HG03095 (cell line): ENCODE measurements around the gene ERN1.

Experiments
- ATAC-seq: cut with Tn5 transposase; IDR thresholded peaks from one replicate; pipeline ENCODE4 v1.9.1; 2021; ENCODE audit warnings: moderate library complexity; ENCODE audit not compliant: unreplicated experiment

ERN1 gene

DNA sequence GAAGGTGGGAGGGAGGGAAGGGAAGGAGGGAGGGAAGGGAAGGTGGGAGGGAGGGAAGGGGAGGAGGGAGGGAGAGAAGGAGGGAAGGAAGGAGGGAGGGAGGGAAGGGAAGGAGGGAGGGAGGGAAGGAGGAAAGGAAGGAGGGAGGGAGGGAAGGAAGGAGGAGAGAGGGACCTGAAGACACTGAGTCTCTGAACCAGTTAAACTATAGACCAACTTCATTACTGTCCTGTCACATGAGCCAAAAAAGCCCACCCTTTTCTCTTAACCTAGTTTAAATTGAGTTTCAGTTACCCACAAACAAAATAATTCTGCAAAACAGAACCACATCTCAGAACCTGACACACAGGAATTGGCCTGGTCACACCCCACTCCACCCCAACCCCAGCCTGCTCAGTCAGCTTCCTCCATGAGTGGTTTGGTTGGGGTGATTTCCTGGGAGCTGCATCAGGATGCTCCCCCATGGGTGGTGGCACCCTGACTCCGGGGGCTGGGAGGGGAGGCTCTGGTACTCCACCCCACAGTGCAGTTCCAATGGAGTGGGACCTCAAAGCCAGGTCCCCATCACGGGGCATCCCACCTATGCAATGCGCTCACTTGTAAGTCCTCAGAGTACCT, 136.5 kb downstream of the ERN1 start:
- no peak for ATAC-seq

DNA sequence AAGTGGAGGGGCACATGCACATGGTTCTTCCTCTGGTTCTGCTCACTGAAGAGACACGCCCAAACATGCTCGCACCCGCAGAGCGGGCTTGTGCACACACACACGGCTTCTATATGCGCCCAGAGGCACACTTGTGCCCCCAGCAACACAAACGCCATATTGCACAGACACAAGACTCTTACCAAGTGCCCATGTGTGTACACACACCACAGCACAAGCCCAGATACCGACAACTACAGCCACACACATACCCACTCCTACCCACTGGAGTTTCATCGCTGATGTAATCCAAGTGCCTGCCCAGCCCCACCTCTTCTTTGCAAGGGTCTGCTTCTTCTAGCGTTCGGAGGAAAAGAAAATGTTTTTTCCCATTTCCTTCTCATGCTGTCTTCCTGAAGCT, 138.3 kb downstream of the ERN1 start:
- no peak for ATAC-seq

DNA sequence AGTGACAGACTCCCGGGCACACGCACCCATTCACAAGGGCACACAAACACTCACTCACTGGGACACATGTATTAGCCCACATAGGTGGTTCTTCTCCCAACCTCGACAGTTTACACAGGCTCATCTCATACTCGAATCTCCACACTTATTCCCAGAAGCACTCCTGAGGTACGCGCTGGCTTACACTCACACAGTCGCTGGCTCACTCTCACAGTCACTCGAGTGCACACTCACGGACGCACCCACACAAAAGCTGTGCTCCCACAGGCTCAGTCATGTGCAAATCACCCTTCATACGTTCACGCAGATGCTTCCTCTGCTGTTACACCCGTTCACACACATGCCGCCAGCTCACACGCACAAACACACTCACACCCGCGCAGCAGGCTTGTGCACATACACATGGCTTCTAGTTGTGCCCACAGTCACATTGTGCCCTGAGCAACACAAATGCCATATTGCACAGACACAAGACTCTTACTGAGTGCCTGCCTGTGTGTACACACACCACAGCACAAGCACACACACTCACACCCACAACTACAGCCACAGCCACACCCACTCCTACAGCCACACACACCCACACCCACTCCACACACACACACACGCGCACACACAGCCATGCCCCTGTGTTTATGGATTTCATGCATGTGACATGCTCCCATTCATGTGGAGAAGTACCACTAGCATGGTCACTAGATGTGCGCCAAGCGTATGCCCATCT, 140.2 kb downstream of the ERN1 start:
- no peak for ATAC-seq
